K562 (cell line): ENCODE results near the gene STMP1.

Experiments
- EZH2 ChIP-seq: IDR thresholded peaks from 2 replicates; pipeline ENCODE4 v1.6.1; 2012; ENCODE audit warnings: low read depth, mild to moderate bottlenecking, inconsistent platforms, low read length, borderline replicate concordance
- FOXM1 ChIP-seq, 2 experiments: fragments of 450-650 bp in 1 of 2; sonication (generic) in 1 of 2; formaldehyde crosslinking in 1 of 2; IDR thresholded peaks; 2 replicates each; pipeline versions ENCODE4 v1.6.1 to v1.9.0; 2017 to 2022; ENCODE audit warnings: low read depth in 2 of 2, mild to moderate bottlenecking in 2 of 2, missing genetic modification reagents in 1 of 2, moderate library complexity in 1 of 2
- HDAC2 ChIP-seq: fragments of 450-650 bp; IDR thresholded peaks from 2 replicates; pipeline ENCODE4 v1.6.1; 2016; ENCODE audit warnings: mild to moderate bottlenecking
- KAT2B ChIP-seq: IDR thresholded peaks from one replicate; pipeline ENCODE4 v1.6.1; 2012; ENCODE audit warnings: low read depth, mild to moderate bottlenecking, control low read depth, inconsistent platforms, low read length, moderate library complexity
- MTA3 ChIP-seq: fragments of 450-650 bp; formaldehyde crosslinking; IDR thresholded peaks from 2 replicates; pipeline ENCODE4 v1.6.1; 2017; ENCODE audit warnings: mild to moderate bottlenecking, borderline replicate concordance
- MXI1 ChIP-seq: IDR thresholded peaks from 2 replicates; pipeline ENCODE4 v1.6.1; 2011; ENCODE audit warnings: low read depth, mild to moderate bottlenecking, improper control_type of control experiment, low read length
- NR2C1 ChIP-seq, 2 experiments: fragments of 450-650 bp; IDR thresholded peaks; 2 replicates each; pipeline ENCODE4 v1.6.1; 2017; ENCODE audit warnings: mild to moderate bottlenecking in 2 of 2, antibody characterized with exemption in 1 of 2, inconsistent platforms in 1 of 2, missing compliant biosample characterization in 1 of 2, missing genetic modification characterization in 1 of 2
- POLR2A ChIP-seq: fragments of 450-650 bp; conservative IDR thresholded peaks from 2 replicates; pipeline ENCODE4 v1.6.1; 2016
- RBM22 ChIP-seq: fragments of 200-400 bp; formaldehyde crosslinking; IDR thresholded peaks from 2 replicates; pipeline ENCODE4 v1.6.1; 2018; ENCODE audit warnings: low read length, low read depth; ENCODE audit not compliant: poor library complexity, severe bottlenecking
- RNF2 ChIP-seq: sonication (generic); IDR thresholded peaks from 2 replicates; pipeline ENCODE4 v1.6.1; 2016
- ZNF124 ChIP-seq: sonication (generic); formaldehyde crosslinking; IDR thresholded peaks from 2 replicates; pipeline ENCODE4 v1.8.1; 2022; ENCODE audit warnings: missing genetic modification reagents
- TF ChIP-seq, protein P1 (sequence below): sonication (generic); formaldehyde crosslinking; IDR thresholded peaks from 2 replicates; pipeline ENCODE4 v1.8.0; 2022; ENCODE audit warnings: mild to moderate bottlenecking, missing genetic modification reagents

DNA sequence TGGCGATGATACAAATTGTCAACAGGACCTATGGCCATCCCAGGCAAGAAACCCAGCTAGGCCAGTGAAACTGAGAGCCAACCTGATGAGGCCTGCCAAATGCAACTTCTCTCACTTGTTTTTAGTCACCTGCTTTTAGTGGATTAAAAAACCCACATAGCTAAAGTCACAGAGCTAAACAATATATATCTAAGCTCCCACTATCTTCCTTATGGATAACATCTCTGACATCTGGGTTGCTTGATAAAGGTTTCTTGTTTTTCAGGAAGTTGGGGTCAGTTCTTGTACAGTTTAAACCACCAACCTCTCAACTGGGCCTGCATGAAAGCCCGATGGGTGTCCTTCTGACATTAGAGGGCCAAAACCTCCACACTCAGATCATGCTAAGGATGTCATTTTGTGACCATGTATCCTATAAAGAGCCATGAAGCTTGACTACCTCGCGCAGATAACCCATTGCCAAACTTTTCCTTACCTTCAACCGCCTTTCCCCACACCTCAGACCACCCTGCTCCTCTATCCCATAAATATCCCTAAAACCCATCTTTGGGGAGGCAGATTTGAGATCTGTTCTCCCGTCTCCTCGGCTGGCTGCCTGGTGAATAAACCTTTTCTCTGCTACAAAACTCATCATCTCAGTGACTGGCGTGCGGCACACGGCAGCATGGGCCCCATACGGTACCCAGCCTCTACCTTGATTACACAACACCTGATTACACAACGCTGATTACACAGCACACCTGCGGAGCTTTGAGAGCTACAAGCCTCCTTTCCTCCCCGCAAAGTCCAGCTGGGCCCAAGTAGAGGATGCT, 797 bp upstream of the STMP1 start:
- TF ChIP-seq FOXM1 (IDR thresholded peaks at IDR 0.05; ENCODE audit: low read depth) (peak; percentile 69; the same call in 1 of the 2 replicates), FOXM1 (CRISPR knock-in tag; IDR thresholded peaks at IDR 0.05; ENCODE audit: low read depth) (no peak), EZH2 (no peak), KAT2B (no peak), ZNF124 (CRISPR knock-in tag) (no peak), POLR2A (no peak), HDAC2 (0 out of 2 replicates have a peak, but pooled peaks have one; percentile 38), NR2C1 (IDR thresholded peaks at IDR 0.05) (0 out of 2 replicates have a peak, but pooled peaks have one; percentile 37), NR2C1 (tag; IDR thresholded peaks at IDR 0.05) (no peak), RBM22 (no peak), MTA3 (no peak), RNF2 (no peak), MXI1 (no peak)
- TF ChIP-seq, protein P1, sequence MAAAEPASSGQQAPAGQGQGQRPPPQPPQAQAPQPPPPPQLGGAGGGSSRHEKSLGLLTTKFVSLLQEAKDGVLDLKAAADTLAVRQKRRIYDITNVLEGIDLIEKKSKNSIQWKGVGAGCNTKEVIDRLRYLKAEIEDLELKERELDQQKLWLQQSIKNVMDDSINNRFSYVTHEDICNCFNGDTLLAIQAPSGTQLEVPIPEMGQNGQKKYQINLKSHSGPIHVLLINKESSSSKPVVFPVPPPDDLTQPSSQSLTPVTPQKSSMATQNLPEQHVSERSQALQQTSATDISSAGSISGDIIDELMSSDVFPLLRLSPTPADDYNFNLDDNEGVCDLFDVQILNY (CRISPR knock-in tag): no peak
